ENCODE results near the gene C2orf80. TPM values are rescaled to one million over a fixed set of nuclear protein-coding genes. Genes with fewer than 3 reads are reported as not detected.

The C2orf80 gene
- total and polyA plus RNA-seq, 2 donors (not counting 3 experiments of a cell fraction or from before 2014, with no cell fraction given): not detected

DNA sequence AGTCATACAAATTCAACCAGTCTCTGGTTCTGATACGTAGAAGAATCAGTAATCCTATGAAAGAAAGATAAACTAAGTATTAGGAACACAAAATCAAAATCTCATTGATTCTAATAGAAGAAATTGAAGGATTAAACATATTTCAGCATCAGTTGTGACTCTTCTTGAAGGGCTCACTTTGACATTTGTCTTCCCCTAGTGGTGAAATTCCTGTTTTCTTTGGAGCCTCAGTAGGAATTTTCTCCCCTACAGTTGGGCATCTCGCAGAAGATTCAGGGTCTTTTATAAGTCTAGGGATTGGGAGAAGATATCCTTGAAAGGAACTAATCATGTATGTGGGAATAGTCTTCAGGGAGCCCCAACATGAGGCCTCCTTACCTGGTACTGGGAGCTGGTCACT lies 41.0 kb downstream of the C2orf80 start:
- Histone ChIP-seq H3K9me3 (replicated peaks; ENCODE audit: control insufficient read depth, insufficient read depth, low read length) (no peaks in the 10 kb centered on the region), H3K4me3 (replicated peaks in 1 of 3; ENCODE audit: insufficient read depth in 1 of 3, low read depth in 1 of 3, low read length in 3 of 3) (no peak overlapping the region), H3K79me2 (ENCODE audit: control insufficient read depth, insufficient read depth, low read length) (no peaks in the 10 kb centered on the region), H3K4me2 (ENCODE audit: insufficient read depth, low read length) (no peak overlapping the region), H3K4me1 (ENCODE audit: control insufficient read depth, extremely low read depth, insufficient read depth, low read length) (no peaks in the 10 kb centered on the region), H3K27me3 (ENCODE audit: control insufficient read depth in 2 of 2, insufficient read depth in 2 of 2, low read length in 2 of 2) (no peaks in the 10 kb centered on the region), H3K27ac (ENCODE audit: insufficient read depth, low read depth, low read length) (no peak overlapping the region), H3K36me3 (ENCODE audit: control insufficient read depth in 2 of 2, extremely low read depth in 1 of 2, insufficient read depth in 2 of 2, low read length in 2 of 2) (no peaks in the 10 kb centered on the region), H3K9ac (replicated peaks; ENCODE audit: extremely low read depth, insufficient read depth, low read length) (no peak overlapping the region), H3K9me1 (replicated peaks; ENCODE audit: control insufficient read depth, extremely low read depth, insufficient read depth, low read length) (no peaks in the 10 kb centered on the region), H2AFZ (ENCODE audit: low read depth, low read length) (no peak overlapping the region), H4K20me1 (replicated peaks; ENCODE audit: control insufficient read depth, extremely low read depth, insufficient read depth, low read length) (no peaks in the 10 kb centered on the region)
- FAIRE-seq (no peak), DNase-seq (ENCODE audit: low read depth, low spot score) (no peak)
- dilution Hi-C loops (cut with MboI; ENCODE audit: extremely low pct_ligation_motif_present, low sequenced_read_pairs): no loop called here
- no TSS peak for BruUV-seq (replicated peaks)
- ChIA-PET CTCF (no interaction called here), POLR2A (no interaction called here)
- intact Hi-C loops (cut with micrococcal nuclease): no loop called here
- no peak for TF ChIP-seq FOS (IDR thresholded peaks at IDR 0.05; ENCODE audit: borderline replicate concordance, insufficient read depth, low read length)
- TF ChIP-seq, protein P1, sequence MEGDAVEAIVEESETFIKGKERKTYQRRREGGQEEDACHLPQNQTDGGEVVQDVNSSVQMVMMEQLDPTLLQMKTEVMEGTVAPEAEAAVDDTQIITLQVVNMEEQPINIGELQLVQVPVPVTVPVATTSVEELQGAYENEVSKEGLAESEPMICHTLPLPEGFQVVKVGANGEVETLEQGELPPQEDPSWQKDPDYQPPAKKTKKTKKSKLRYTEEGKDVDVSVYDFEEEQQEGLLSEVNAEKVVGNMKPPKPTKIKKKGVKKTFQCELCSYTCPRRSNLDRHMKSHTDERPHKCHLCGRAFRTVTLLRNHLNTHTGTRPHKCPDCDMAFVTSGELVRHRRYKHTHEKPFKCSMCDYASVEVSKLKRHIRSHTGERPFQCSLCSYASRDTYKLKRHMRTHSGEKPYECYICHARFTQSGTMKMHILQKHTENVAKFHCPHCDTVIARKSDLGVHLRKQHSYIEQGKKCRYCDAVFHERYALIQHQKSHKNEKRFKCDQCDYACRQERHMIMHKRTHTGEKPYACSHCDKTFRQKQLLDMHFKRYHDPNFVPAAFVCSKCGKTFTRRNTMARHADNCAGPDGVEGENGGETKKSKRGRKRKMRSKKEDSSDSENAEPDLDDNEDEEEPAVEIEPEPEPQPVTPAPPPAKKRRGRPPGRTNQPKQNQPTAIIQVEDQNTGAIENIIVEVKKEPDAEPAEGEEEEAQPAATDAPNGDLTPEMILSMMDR (IDR thresholded peaks at IDR 0.05; ENCODE audit: extremely low read depth in 1 of 2, insufficient read depth in 1 of 2, low read depth in 1 of 2, low read length in 2 of 2): peak in 1 of 2 donors; percentile 8

DNA sequence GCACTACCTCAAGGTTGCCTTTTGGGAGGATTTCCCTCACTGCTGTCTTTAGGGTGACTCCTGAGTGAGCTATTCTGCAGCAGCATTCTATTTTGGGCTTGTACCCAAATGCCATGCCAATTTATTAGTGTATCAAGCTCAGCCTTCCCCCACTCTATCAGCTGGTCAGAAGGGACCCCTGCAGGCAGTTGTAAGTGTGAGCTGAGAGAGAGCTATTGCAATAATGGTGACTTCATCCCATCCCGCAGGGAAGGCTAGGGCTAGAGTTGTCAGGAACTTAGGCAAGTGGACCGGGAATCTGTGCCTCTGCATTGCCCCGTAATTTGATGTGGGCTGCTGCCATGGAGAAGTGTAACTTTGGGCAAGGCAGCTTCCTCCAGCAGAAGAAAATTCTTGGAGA lies 42.1 kb downstream of the C2orf80 start:
- no peaks in the 10 kb centered on the region for H3K79me2 ChIP-seq (ENCODE audit: control insufficient read depth, insufficient read depth, low read length)
- BruUV-seq (replicated peaks): no TSS peak
- dilution Hi-C loops (cut with MboI; ENCODE audit: extremely low pct_ligation_motif_present, low sequenced_read_pairs): no loop called here
- H3K9me1 ChIP-seq (replicated peaks; ENCODE audit: control insufficient read depth, extremely low read depth, insufficient read depth, low read length): no peaks in the 10 kb centered on the region
- H3K4me1 ChIP-seq (ENCODE audit: control insufficient read depth, extremely low read depth, insufficient read depth, low read length): no peaks in the 10 kb centered on the region
- TF ChIP-seq POLR2AphosphoS5 (IDR thresholded peaks at IDR 0.05; ENCODE audit: insufficient read depth, low read depth, low read length) (no peak), GATA2 (IDR thresholded peaks at IDR 0.05; ENCODE audit: insufficient read depth, insufficient read length, low read depth, low read length) (no peak), JUN (IDR thresholded peaks at IDR 0.05; ENCODE audit: borderline replicate concordance, insufficient read depth, insufficient read length, low read depth) (no peak), FOS (IDR thresholded peaks at IDR 0.05; ENCODE audit: borderline replicate concordance, insufficient read depth, low read length) (no peak), POLR2A (IDR thresholded peaks at IDR 0.05; ENCODE audit: low read depth, low read length) (no peak), MYC (IDR thresholded peaks at IDR 0.05; ENCODE audit: low read depth, low read length) (no peak), EZH2 (IDR thresholded peaks at IDR 0.05; ENCODE audit: borderline replicate concordance, low read depth, low read length, severe bottlenecking) (no peak)
- TF ChIP-seq, protein P1 (IDR thresholded peaks at IDR 0.05; ENCODE audit: extremely low read depth in 1 of 2, insufficient read depth in 1 of 2, low read depth in 1 of 2, low read length in 2 of 2): no peak
- TF ChIP-seq, protein P2, sequence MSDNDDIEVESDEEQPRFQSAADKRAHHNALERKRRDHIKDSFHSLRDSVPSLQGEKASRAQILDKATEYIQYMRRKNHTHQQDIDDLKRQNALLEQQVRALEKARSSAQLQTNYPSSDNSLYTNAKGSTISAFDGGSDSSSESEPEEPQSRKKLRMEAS (IDR thresholded peaks at IDR 0.05; ENCODE audit: insufficient read depth, insufficient read length): no peak
- ChIA-PET CTCF (interaction anchor here (0.9 to 1.4 kb wide), 2 partner anchors 8 to 106 kb away, joined by 3 read pairs; no protein-coding TSS in a partner anchor), POLR2A (no interaction called here)
- H3K4me2 ChIP-seq (ENCODE audit: insufficient read depth, low read length): no peak overlapping the region
- H3K9ac ChIP-seq (replicated peaks; ENCODE audit: extremely low read depth, insufficient read depth, low read length): no peak overlapping the region
- intact Hi-C loops (cut with micrococcal nuclease): no loop called here
- no peak for FAIRE-seq
- H4K20me1 ChIP-seq (replicated peaks; ENCODE audit: control insufficient read depth, extremely low read depth, insufficient read depth, low read length): no peaks in the 10 kb centered on the region
- no peak overlapping the region for H3K27ac ChIP-seq (ENCODE audit: insufficient read depth, low read depth, low read length)
- no peak overlapping the region for H3K4me3 ChIP-seq (replicated peaks in 1 of 3; ENCODE audit: insufficient read depth in 1 of 3, low read depth in 1 of 3, low read length in 3 of 3)
- H3K27me3 ChIP-seq (ENCODE audit: control insufficient read depth in 2 of 2, insufficient read depth in 2 of 2, low read length in 2 of 2): no peaks in the 10 kb centered on the region
- H2AFZ ChIP-seq (ENCODE audit: low read depth, low read length): no peak overlapping the region
- H3K36me3 ChIP-seq (ENCODE audit: control insufficient read depth in 2 of 2, extremely low read depth in 1 of 2, insufficient read depth in 2 of 2, low read length in 2 of 2): no peaks in the 10 kb centered on the region
- no peak for DNase-seq (ENCODE audit: low read depth, low spot score)
- no peaks in the 10 kb centered on the region for H3K9me3 ChIP-seq (replicated peaks; ENCODE audit: control insufficient read depth, insufficient read depth, low read length)
